RWPE1 (cell line): ENCODE measurements around the gene POU5F1.
"Not testable (repeated sequence)": the region's sequence is repeated elsewhere in the genome, so short reads cannot be mapped to it uniquely, and the experiment has no call there.

Experiments used
- CTCF ChIA-PET: fragments of 350-600 bp; sonication (Branson Sonifier 250); formaldehyde crosslinking; extraction: SDS; loops from one replicate; lab custom pipeline; 2021; lab: Yijun Ruan, JAX
- POLR2A ChIA-PET: fragments of 400-600 bp; formaldehyde crosslinking; extraction: SDS; loops from one replicate; lab custom pipeline; 2020; ENCODE audit warnings: antibody characterized with exemption; ENCODE audit not compliant: low non-redundant PET; lab: Yijun Ruan, JAX
- DNase-seq: peaks from one replicate; pipeline ENCODE4 v3.0.0; 2012; ENCODE audit warnings: low spot score
- H3K27ac ChIP-seq: fragments of 450-650 bp; 2 replicates; pipeline ENCODE4 v1.5.1; 2017
- CTCF ChIP-seq: fragments of 450-650 bp; conservative IDR thresholded peaks from 2 replicates; pipeline ENCODE4 v1.5.1; 2017; ENCODE audit warnings: low read depth, mild to moderate bottlenecking

POU5F1 gene

DNA sequence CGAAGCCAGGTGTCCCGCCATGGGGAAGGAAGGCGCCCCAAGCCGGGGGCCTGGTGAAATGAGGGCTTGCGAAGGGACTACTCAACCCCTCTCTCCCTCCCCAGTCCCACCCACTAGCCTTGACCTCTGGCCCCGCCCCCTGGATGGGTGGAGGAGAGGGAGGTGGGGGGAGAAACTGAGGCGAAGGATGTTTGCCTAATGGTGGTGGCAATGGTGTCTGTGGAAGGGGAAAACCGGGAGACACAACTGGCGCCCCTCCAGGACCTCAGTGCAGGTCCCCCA, at the start of gene POU5F1:
TSS of gene POU5F1 (minus strand) at position 83 of the 282 bp plus-strand sequence. CDS start at position 21, 62 bp downstream.
- ChIA-PET POLR2A (no interaction called here), CTCF (no interaction called here)
- no peak for TF ChIP-seq CTCF
- no peak for DNase-seq
- peak within 1 kb of the TSS; percentile 59 for H3K27ac ChIP-seq

GRCh38 chr6:31216208-31216898, 45.9 kb upstream of the POU5F1 start:
- H3K27ac ChIP-seq, result no peak overlapping the region
- ChIA-PET POLR2A (no interaction called here), CTCF (no interaction called here)
- TF ChIP-seq CTCF, result no peak
- DNase-seq, result no peak

DNA sequence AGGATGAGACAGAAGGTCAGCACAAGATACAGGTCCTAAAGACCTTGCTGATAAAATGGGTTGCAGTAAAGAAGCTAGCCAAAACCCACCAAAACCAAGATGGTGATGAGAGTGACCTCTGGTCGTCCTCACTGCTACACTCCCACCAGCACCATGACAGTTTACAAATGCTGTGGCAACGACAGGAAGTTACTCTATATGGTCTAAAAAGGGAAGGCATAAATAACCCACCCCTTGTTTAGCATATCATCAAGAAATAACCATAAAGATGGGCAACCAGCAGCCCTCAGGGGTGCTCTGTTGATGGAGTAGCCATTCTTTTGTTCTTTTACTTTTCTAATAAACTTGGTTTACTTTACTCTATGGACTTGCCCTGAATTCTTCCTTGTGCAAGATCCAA, 44.7 kb upstream of the POU5F1 start:
- CTCF ChIA-PET, DNase-seq, H3K27ac ChIP-seq, POLR2A ChIA-PET: not testable (repeated sequence)

DNA sequence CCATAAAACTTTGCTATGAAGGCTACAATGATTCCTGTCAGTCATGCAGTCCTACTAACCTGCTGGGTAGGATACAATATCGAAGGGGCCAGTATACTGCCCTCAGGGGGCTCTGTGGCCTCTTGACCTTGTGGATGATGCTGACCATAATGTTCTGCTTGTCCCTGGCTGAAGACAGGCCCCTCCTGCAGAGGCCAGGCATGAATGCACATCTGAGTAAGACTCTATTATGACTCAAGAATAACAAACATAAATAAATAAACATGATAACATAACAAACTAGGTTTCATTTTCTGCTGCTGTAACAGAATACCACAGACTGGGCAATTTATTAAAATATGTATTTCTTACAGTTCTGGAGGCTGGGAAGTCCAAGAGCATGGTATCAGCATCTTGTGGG, 44.0 kb upstream of the POU5F1 start:
- no peak for TF ChIP-seq CTCF
- no peak overlapping the region for H3K27ac ChIP-seq
- DNase-seq, result no peak
- CTCF ChIA-PET, result no interaction called here
- POLR2A ChIA-PET, result no interaction called here

GRCh38 chr6:31210741-31211532, 40.5 kb upstream of the POU5F1 start:
- DNase-seq, result no peak
- ChIA-PET CTCF (interaction anchor here (0.6 to 0.7 kb wide), 3 partner anchors 20 to 1108 kb away, joined by 3 to 4 read pairs (median 3); no protein-coding TSS in a partner anchor), POLR2A (no interaction called here)
- H3K27ac ChIP-seq, result no peak overlapping the region
- TF ChIP-seq CTCF, result no peak

DNA sequence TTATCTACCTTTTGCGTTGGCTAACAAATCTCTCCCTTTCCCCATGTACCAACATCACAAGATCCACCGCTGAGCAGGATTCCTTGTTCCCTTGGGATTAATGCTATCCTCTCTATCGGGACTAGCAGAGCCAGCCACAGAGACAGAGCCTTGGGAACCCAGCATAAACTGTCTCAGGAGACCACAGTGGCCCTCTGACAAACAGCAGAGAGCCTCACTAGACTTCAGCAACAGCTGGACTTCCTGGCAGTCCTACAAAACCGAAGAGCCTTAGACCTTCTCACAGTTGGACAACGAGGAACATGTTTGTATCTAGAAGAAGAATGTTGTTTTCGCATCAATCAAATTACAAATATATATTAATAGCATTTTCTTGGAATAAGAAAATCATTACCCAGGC, 39.6 kb upstream of the POU5F1 start:
- CTCF ChIA-PET, result interaction anchor here (0.7 kb wide), 2 partner anchors 20 to 1107 kb away, joined by 3 to 4 read pairs; no protein-coding TSS in a partner anchor
- POLR2A ChIA-PET, result no interaction called here
- TF ChIP-seq CTCF, result no peak
- no peak for DNase-seq
- H3K27ac ChIP-seq, result no peak overlapping the region

DNA sequence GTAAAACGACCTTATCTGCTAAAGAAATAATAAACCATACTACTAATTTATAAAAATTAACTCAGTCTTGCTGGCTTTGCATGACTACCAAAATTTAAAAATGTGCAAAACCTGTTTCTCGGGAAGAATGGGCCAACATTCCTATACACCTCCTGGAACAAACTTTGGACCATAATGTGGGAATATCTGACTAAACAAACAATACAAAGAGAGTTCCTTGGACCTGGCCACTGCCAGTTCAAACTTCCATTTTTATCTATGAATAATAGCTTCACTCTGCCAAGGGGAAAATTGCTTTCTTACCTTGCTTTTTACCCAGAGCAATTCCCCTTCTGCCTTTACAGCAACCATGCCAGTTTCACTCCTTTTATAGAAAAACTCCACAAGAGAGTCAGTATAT, 38.7 kb upstream of the POU5F1 start:
- ChIA-PET POLR2A (no interaction called here), CTCF (no interaction called here)
- TF ChIP-seq CTCF, result no peak
- no peak for DNase-seq
- H3K27ac ChIP-seq, result no peak overlapping the region
